ENCODE results near the gene SEMA6B.

DNA sequence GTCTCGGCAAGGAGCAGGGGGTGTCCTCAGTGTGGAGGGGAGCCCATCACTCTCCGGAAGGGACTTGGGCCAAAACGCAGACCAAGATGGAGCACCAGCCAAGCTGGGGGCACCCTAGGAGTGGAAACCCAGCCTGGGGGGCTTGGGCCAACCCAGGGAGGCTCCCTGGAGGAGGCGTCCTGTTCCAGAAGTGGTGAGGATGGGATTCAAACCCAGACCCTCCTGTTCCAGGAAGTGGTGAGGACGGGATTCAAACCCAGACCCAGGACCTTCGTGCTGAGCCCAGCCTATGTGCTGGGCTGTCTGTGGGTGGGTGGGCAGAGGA, 40.4 kb downstream of the SEMA6B start:
- TF ChIP-seq, protein P1, sequence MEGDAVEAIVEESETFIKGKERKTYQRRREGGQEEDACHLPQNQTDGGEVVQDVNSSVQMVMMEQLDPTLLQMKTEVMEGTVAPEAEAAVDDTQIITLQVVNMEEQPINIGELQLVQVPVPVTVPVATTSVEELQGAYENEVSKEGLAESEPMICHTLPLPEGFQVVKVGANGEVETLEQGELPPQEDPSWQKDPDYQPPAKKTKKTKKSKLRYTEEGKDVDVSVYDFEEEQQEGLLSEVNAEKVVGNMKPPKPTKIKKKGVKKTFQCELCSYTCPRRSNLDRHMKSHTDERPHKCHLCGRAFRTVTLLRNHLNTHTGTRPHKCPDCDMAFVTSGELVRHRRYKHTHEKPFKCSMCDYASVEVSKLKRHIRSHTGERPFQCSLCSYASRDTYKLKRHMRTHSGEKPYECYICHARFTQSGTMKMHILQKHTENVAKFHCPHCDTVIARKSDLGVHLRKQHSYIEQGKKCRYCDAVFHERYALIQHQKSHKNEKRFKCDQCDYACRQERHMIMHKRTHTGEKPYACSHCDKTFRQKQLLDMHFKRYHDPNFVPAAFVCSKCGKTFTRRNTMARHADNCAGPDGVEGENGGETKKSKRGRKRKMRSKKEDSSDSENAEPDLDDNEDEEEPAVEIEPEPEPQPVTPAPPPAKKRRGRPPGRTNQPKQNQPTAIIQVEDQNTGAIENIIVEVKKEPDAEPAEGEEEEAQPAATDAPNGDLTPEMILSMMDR (IDR thresholded peaks at IDR 0.05): no peak
- no peak for TF ChIP-seq POLR2A (IDR thresholded peaks at IDR 0.05)

Measured in stomach (tissue), 4 donors.